OCI-LY1 (cell line): ENCODE measurements around the gene CGB2.
"Not testable (repeated sequence)": the region's sequence is repeated elsewhere in the genome, so short reads cannot be mapped to it uniquely, and the experiment has no call there.

Experiments
- CTCF ChIP-seq: fragments of 200-600 bp; sonication (generic), shearing (Covaris generic); IDR thresholded peaks from 2 replicates; pipeline ENCODE4 v1.5.1; 2017; ENCODE audit warnings: mild to moderate bottlenecking, antibody characterized with exemption, low read length, moderate library complexity, mixed read lengths
- EZH2 ChIP-seq: fragments of 200-600 bp; sonication (generic), shearing (Covaris generic); IDR thresholded peaks from 2 replicates; pipeline ENCODE4 v1.8.0; 2017; ENCODE audit warnings: borderline replicate concordance, mixed run types, mild to moderate bottlenecking, antibody characterized with exemption, low read length, moderate library complexity, mixed read lengths

GRCh38 chr19:49049011-49049410 is 17.3 kb downstream of the CGB2 start, which contains the start of gene CGB8:
- TF ChIP-seq CTCF, EZH2: not testable (repeated sequence)
